SK-MEL-5 (cell line): ENCODE measurements around the gene TIMP3. TPM values are rescaled to one million over a fixed set of nuclear protein-coding genes. Genes with fewer than 3 reads are reported as not detected.

Source experiments
- DNase-seq: peaks from one replicate; pipeline ENCODE4 v3.0.0-alpha.2; 2016; ENCODE audit warnings: low read depth, low spot score
- in situ Hi-C: cut with HindIII; loops from 2 replicates; pipeline ENCODE4 v1.10.0; 2016; ENCODE audit warnings: low sequenced_read_pairs, high pct_unique_total_duplicates, low pct_unique_long_range_greater_than_20kb
- total RNA-seq: library from RNA; depleted of rRNA; stranded (reverse); fragments of >200 nt; shearing (Covaris generic); gene quantifications from 2 replicates; pipeline ENCODE4 v1.2.3, GENCODE V29; 2014

TIMP3 gene
- total RNA-seq, 1 experiment from 2014 or later, result 78.8 TPM

DNA sequence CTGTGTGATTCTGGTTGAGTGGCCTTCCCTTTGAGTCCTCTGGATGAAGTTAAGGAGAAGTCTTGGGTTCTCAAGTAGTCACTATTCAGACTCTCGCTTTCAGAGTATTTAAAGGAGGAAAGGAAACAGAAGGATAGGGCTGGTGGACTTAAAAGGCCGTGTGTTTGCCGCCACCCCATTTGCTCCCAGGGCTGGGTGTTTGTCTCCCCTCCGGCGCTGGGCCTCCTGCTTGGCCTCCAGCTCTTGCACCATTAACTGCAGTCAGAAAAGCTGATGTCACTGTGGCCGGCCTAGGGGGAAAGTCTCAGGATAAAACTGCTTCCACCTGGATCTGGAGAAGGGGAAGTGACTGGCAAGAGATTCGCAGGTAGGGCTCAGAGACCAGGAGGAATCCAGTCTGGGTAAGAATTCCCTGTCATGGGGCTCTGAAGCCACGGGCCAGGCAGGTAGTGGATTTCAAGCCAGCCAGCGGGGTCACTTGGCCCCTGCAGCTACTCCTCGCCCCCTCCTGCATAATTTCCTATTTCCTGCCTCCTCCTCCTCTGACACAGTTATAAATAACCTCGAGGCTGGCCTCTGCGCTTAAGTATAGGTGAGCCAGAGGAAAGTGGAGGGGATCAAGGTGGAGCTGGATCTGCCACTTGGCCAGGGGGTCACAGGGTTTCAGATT is 17.1 kb downstream of the TIMP3 start:
- DNase-seq, result no peak
- in situ Hi-C loops, result no loop called here

GRCh38 chr22:32819120-32819519 is 17.6 kb downstream of the TIMP3 start:
- DNase-seq, result no peak
- in situ Hi-C loops, result no loop called here

DNA sequence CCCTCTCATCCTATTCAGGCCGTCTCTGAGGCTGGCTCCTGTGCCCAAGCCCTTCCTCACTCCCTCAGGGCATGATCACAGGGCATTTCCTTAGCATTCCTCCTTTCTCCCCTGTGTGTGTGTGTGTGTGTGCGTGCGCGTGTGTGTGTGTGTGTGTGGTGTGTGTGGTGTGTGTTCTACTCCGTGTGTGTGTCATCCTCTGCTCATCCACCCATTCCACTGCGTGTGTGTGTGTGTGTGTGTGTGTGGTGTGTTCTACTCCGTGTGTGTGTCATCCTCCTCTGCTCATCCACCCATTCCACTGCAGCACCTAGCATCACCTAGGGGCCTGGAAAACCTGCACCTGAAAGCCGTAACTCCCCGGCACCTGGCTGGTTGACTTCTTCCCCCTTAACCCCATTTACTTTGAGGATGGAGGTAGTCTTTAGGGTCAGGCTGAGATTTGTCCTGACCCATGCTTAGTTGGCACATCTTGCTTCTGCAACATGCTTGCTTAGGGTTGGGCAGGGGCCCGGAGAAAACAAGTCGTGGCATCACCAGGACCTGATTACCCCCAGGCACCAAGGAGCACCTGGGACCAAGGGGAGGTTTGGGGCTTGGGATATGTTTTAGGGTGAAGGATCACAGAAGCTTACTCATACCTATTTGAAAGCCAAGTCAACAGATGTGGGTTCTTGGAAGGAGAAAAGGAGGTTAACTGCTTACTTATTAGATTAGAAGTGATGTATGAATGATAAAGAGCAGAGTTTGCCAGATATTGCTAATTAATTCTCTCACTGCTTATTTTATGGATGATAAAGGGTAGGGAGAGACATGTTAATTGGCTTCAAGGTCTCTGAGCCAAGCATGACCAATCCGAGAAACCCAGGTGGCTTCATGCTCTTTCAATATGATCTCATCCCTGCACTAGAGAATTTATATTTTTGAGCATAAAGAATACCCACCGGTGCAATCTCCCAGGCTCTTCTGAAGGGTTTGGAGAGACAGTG is 18.9 kb downstream of the TIMP3 start:
- in situ Hi-C loops, result no loop called here
- no peak for DNase-seq

- no peak for DNase-seq
- in situ Hi-C loops, result no loop called here
Observed at GRCh38 chr22:32822179-32822877, 20.8 kb downstream of the TIMP3 start.

- peak; percentile 62 for DNase-seq
- in situ Hi-C loops, result no loop called here
Observed at GRCh38 chr22:32823024-32823730, 21.7 kb downstream of the TIMP3 start.

DNA sequence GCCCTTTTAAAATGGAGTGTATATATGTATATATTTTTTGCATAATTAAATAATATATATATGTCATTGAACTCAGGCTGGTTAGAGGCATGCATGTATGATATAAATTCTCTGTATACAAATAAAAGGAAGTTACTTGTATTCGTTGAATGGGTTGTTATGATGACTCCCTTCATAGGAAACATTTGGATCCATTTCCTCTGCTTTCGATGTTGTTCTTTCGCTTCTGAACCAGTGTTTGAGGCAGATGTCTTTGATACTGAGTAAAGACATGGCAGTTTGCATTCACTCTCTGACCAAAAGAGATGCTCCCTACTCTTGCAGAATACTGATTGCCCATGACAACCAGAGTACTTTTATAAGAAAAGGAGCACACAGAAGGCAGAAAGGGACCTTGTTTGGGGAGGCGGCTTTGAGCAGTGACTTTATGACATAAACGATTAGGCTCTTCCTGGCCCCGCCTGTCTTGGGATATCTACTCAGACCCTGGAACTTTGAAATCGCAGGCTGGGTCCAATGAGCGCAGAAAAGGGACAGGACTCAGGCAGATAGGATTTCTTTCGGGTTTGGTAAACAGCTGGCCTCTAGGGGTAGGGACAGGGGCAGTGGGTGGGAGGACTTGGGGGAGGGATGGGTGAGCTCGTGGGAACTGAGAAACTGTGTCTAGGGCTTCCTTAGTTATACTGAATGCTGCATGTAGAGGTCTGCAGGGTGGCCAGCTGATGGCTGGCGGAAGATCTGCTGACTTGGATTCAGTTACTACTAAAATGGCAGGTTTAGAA is 23.2 kb downstream of the TIMP3 start:
- no peak for DNase-seq
- in situ Hi-C loops, result loop anchor here (25.0 kb wide), 1 partner anchor 388 kb away; no protein-coding TSS in a partner anchor

DNA sequence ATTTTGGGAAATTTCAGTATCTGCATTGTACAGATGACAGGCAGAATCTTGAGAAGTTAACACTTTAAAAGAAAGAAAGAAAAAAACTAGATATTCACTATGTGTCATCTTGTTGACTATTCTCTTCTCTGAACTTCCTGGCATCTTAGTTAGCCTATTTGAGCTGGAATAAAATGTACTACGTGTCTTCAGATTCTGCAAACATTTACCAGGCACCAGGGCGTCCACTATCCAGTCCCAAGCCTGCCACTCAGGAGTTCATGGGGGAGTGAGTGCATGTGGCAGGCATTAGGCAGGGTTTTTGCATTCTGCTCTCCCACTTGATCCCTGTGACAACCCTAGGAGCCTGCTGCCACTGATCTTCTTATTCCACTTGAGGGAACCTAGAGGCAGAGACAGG is 25.0 kb downstream of the TIMP3 start:
- DNase-seq, result no peak
- in situ Hi-C loops, result loop anchor here (25.0 kb wide), 1 partner anchor 386 kb away; no protein-coding TSS in a partner anchor

GRCh38 chr22:32827049-32827602 is 25.6 kb downstream of the TIMP3 start:
- in situ Hi-C loops, result loop anchor here (25.0 kb wide), 1 partner anchor 385 kb away; no protein-coding TSS in a partner anchor

DNA sequence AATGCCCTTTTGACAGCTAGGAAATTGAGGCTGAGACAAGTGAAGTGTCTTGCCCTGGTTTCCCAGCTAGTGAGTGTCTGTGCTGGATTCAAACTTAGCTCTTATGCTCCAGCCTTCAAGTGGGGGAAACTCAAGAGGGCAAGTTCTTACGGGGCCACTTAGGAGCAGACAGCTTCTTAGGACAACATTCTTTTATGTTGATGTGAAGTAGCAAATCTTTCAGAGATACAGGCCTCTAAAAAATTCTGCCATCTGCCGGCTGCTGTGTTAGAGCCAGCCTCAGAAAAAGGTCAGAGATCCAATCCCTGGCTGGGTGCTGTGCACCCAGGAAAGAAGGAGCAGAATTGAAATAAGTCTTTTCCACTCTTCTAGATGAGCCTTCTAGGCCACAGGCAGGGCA is 26.6 kb downstream of the TIMP3 start:
- in situ Hi-C loops, result loop anchor here (25.0 kb wide), 1 partner anchor 384 kb away; no protein-coding TSS in a partner anchor
- DNase-seq, result peak; percentile 38

More at GRCh38 chr22:32827049-32827602, 25.6 kb downstream of the TIMP3 start:
- DNase-seq, result no peak

DNA sequence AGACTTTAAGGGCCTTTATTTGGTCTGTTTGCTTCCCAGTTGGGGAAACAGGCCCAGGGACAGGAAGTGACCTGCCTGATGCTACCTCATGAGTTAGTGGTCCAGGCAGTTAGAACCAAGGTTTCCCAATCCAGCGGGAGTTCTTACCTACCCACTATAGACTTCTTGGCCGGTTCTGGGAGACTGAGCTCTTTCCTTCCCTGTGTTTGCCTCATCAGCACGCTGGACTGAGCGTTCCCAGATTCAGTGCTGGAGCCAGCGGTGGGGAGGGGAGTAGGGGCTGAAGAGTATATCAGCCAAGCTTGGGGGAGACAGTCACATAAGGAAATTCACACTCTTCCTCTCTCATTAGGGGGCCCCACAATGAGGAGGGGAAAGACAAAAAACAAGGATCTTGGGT is 27.1 kb downstream of the TIMP3 start:
- DNase-seq, result no peak
- in situ Hi-C loops, result loop anchor here (25.0 kb wide), 1 partner anchor 384 kb away; no protein-coding TSS in a partner anchor

GRCh38 chr22:32829451-32829851 is 27.9 kb downstream of the TIMP3 start:
- in situ Hi-C loops, result loop anchor here (25.0 kb wide), 1 partner anchor 383 kb away; no protein-coding TSS in a partner anchor
- DNase-seq, result no peak

GRCh38 chr22:32830473-32830872 is 29.0 kb downstream of the TIMP3 start:
- in situ Hi-C loops, result loop anchor here (25.0 kb wide), 1 partner anchor 382 kb away; no protein-coding TSS in a partner anchor
- no peak for DNase-seq

GRCh38 chr22:32830957-32831356 is 29.5 kb downstream of the TIMP3 start:
- DNase-seq, result no peak
- in situ Hi-C loops, result loop anchor here (25.0 kb wide), 1 partner anchor 381 kb away; no protein-coding TSS in a partner anchor

GRCh38 chr22:32831584-32831983 is 30.1 kb downstream of the TIMP3 start:
- in situ Hi-C loops, result loop anchor here (25.0 kb wide), 1 partner anchor 381 kb away; no protein-coding TSS in a partner anchor
- DNase-seq, result no peak

- in situ Hi-C loops, result loop anchor here (25.0 kb wide), 1 partner anchor 380 kb away; no protein-coding TSS in a partner anchor
- DNase-seq, result no peak
Observed at GRCh38 chr22:32832174-32832573, 30.7 kb downstream of the TIMP3 start.
